HG02852 (cell line): Measurements from ENCODE around the gene CAPZB.

Experiments
- ATAC-seq: cut with Tn5 transposase; IDR thresholded peaks from one replicate; pipeline ENCODE4 v1.9.1; 2021; ENCODE audit warnings: mild to moderate bottlenecking, moderate library complexity; ENCODE audit not compliant: unreplicated experiment

The CAPZB gene

DNA sequence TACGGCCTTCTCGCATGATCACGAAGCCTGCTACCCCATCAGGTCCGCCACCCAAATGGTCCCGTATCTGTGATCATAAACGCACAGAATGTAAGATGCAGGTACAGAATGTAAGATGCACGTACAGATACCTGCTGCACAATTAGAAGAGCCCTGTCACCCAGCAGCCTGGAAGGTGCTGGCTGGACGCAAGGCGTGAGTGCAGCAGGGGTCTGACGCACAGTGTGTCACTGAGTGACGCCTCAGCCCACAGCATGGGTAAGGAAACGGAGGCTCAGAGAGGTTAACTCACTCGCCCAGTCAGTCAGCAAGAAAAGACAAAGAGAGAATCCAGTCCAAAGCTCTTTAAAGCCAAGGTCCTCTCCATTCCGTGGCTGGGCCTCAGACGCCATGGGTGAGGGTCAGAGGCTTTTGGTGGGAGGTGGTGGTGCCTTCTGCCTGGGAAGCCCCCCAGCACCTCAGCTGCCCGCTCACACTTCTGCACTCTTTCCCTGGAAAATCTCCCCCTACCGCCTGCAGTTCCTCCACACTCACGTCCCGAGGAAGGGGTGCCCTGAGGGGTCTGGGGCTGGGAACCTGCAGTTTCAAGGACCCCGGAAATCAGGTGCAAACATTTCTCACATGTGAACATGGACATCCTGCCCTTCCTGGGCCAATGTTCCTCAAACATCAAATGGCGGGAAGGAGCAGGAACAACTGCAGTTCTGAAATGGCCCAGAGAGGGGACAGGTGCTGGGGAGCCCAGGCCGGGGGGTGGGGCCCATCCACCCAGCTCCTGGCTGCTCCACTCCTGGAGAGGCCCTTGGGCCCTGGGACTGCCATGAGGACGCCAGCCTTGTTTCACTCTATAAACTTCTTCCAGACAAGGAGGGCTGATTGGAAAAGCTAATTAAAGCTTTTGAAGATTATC lies 113.9 kb downstream of the CAPZB start:
- ATAC-seq: no peak

DNA sequence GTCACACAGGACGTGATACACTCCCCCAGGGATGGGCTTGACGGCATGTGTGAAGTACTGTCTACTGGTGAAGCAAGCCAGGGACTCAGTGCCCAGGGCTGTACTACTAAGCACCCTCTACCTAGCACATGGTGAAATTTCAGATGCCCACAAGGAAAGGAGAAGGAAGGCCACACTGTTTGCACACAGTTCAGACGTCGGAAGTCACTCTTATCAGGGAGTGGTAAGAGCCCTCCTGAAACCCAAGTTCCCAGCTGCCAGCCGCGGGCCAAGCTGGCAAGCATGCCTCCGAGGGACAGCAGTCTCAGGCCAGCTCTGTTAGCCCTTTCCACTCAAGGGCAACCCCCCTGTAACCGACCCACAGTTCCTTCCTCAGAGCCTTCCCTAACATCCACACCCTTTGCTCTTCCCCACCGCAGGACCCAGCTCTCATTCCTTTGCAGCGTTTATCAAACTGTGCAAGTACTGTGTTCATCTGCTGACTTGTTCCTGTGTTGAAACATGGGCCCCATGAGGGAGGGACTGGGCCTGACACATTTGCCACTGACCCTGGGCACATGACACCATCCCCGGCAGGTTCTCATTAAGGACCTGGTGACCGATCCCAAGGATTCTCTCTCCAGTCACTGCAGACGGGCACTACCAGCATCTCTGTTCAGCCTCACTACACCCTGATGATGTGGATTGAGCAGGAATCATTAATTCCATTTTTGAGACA lies 114.7 kb downstream of the CAPZB start:
- ATAC-seq: no peak

DNA sequence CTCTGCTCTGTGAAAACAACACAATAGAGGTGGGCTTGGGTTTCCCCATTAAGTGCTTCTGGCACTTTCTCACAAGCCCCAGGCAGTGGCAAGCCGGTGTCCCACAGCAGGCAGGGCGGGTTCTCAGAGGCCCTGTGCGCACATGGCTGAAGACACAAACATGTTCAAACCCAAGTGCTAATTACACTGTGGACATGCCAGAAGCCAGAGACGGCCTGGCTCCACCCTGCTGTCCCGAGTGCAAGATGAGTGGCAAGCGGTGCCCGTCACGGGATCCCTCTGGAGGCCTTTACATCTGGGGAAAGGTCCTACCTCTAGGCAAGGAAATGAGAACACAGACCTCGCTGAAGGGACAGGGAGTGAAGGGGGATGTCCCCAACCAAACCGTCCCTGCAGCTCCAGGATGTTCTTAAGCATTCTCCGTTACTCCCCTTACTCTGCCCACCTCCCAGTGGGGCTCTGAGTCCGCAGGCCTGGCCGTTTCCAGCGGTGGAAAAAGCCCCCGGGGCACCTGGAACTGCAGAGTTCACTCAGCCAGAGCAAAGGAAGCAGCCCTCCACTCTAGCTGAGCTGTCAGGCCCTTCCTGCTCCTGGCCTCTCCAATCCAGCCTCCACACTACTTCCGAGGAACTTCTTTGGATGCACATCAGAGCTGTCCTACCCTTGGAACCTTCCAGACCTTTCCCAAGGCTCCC lies 115.8 kb downstream of the CAPZB start:
- ATAC-seq: no peak

DNA sequence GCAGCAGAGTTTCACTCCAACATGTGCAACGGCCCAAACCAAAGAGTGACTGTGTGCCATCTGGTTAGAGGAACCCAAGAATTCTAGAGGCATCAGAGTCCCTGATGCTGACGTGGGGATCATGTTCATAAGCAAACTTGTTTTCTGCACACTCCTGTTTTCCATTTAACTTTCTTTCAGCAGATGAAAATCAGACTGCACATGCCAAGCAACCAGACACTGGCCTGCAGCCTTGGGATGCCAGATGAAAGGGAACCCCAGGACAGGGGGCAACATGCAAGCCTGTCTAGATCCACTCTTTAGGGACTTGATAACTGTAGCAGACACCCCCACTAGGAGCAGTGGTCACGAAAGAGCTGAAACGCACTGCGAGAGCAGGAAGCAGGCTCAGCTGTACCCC lies 116.4 kb downstream of the CAPZB start:
- no peak for ATAC-seq

DNA sequence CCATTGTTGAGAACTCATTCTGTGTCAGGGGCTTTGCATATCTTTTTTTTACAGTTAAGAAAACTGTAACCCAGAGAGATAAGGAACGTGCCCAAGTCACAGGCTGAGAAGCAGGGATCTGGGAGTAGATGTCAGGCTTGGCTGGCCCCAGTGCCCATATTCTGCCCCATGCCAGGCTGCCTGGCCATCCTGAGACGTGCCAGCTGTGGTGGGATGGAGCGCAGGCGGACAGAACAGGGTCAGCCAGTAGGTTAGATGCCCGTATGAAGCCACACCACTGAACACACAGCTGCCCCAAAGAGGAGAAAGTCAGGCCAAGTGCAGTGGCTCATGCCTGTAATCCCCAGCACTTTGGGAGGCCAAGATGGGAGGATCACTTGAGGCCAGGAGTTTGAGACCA lies 117.3 kb downstream of the CAPZB start:
- no peak for ATAC-seq

DNA sequence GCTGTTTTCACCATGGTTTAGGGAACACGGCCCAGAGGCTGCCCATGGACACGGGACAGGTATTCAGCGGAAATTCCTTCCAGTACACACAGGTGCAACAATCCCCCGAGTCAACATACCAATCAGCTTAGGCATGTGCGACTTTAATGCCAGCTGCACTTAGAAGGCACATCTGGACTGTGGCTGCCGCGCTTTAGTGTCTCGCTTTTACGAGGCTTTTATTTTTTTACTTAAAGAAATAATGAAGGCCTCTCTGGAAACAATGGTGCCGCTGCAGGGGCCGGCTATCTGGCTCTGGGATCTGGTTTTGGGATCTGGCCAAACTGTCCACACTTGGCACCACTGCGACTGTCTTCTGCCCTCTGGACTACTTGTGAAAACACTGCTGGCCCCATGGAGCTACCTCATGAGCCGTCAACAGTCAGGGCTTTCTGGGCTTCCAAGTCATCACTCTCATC lies 117.7 kb downstream of the CAPZB start:
- no peak for ATAC-seq

DNA sequence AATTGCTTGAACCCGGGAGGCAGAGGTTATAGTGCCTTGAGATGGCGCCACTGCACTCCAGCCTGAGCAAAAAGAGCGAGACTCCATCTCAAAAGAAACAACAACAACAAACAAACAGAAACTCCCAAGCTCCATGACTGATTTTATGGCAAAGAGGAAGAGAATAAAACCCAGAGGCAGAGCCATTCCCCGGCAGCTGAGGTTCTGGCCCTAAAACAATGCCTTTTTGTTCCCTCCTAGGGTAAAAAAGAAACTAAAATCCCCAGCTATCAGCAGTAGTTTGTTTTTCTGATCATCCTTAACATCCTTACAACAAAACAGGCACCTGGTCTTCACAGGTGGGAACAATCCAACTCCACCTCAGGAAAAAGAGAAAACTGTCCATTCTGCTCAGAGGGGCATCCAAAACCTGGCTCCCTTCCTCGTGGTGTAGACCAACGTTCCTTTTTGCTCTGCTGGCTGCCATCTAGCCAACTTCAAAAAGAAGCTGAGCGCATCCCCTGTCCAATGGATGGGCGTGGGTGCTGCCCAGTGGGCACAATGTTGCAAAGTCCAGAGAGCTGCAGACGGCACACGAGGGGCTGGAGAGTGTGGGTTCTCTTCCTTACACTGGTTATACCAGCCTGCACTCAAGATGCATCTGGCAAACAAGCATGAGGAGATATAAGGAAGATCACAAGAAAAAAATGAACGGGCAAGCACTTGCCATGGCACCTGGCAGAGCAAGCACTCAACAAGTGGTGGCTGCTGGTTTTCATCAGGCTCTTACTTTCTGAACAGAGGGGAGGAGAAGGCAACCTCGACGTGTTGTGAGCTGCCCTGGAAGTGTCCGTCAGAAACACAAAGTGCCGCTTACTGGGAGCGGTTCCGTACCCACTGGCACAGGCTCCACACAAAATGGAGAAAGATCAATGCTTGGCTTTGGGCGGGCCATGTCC lies 118.5 kb downstream of the CAPZB start:
- no peak for ATAC-seq

DNA sequence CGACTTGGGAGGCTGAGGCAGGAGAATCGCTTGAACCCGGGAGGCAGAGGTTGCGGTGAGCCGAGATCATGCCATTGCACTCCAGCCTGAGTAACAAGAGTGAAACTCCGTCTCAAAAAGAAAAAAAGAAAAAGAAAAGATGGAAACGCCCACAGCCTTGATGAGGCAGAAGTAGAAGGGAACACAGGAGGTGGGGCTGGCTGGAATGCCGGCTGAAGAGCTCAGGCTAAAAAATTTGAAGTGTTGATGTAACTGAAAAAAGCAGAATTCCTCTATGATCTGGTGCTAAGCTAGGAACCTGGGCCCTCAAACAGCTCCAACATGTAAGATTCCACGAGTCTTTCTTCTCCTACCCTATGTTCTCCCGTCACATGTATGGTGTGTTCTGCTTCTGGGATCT lies 119.6 kb downstream of the CAPZB start:
- ATAC-seq: no peak

DNA sequence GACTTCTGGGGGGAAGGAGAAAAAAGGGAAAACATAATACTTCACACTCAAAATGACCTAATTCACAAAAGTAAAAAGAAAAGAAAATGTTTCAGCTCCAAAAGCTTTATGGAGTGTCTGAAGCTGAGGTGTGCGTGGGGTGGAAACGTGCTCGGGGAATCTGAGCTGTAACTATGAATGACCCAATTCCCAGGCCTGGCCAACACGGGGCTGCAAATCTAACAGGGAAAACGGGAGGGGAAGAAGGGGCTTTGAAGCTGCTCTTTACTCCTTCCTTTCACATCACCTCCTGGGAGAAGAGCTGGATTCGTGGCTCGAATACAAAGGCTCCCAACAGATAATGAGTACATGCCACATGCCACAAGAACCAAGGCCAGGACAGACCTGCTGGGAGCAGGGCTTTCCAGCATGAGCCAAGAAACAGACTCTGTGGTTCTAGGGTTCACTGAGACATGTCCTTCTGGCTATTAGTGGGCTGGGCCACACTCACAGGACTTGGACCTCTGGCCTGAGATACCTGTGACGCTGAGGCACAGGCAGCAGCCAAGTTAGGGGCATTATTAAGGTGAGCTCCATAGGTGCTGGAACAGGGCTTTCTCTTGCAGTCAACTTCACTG lies 121.7 kb downstream of the CAPZB start:
- ATAC-seq: no peak

DNA sequence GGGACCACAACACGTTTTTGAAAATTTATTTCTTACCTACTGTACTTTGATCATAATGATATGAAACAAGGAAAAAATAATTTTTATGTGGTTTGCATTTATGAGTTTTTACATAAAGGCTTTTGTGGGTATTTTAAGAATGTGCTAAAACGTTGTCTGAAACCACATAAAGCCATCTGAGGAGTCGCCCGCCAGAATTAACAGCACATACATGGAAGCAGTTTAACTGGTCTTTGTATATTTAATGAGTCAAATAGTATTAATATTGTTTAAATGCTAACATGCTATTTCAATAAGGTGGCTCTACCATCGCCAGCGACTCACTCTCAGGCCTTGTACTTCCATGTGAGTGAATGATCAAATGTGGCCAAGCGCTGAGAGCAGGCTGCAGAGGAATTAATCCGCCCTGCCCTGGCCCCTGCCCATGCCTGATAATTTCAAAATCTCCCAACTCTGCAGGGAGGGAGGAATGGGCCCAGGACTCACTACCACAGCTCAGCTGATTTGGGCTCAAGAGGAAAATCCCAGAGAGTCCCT lies 123.7 kb downstream of the CAPZB start:
- ATAC-seq: no peak

DNA sequence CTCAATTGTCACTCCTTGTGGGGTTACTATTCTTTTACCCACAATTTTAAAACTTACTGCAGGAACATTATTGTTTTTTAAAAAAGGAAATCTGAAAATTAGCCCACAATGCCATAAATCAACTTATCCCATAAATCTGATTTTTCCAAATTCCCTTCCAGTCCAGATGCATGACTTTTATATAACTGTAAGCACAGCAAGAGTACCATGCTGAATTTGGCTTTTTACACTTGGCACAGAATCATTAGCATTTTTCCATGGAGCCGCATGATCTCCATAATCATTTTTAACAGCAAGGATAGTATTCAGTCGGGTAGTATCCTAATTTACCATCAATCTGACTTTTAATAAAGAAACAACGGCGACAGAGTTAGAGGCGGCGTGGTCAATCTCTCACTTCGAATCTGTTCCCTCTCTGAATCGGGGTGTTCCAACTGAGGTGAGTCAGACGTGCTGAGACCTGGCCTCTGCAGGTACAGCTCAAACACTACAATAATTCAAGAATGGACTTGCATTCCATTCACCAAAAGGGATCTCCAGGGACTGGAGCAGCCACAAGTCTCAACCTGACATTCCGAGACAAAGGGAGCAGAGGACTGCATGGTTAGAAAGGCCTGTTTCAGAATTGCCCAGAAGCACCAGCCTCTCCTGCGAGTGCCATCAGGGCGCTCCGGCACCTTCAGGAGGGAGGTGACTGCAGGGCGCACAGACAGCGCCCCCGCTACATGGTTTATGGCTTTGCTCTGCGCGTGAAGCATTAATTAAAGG lies 124.3 kb downstream of the CAPZB start:
- no peak for ATAC-seq

DNA sequence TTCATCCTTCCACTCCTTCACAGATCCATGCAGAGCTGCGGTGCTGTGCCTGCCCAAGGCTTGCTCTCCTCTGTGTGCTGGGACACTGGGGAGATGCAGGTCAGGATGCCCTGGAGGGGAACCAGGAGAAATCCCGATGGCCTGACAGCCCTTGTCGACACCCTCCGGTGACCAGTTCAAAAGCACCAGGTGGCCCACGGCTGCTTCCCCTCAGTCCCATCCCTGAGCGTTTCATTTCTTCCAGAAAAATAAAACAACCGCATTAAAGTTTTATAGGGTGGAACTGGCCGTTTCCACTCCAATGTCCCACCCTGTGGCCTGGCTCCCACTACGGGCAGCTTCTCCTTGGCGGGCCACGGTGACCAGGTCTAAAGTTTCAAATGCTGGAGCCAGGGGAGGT lies 124.9 kb downstream of the CAPZB start:
- no peak for ATAC-seq

DNA sequence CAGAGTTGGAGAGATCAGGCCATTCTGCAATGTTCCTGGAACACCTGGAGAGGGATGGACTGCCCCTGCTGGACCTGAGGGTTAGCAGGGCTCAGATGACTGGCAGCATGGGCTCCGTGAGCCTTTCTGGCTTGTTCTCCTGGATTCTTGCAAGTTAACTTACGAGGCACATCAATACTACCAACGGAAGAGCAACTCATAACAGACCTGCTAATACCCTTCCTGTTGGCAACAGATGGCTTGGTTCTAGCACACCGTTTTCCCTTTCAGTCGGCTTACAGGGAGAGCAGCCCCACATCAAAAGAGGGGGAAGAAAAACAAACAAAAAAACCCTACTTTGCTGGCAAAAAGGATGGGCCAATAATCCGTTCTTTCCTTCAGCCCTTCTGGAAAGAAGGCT lies 125.3 kb downstream of the CAPZB start:
- ATAC-seq: no peak

DNA sequence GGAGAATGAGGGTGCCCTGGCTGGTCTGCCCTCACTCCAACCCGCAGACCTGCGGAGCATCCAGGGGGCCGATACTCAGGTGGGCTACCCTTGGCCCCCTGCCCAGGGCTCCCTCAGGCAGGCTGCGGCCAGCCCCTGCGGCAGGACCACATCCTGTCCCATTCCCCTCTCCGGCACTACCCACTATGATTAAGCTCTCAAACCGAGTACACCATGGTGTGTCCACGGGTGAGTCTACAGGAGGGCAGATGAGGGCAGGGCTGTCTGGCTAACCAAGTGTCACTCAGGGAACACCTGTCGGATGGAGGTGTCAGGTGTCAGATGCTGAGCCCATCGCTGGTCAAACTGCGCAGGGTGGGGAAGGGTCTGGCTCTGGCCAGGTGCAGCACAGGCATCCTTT lies 126.0 kb downstream of the CAPZB start:
- ATAC-seq: no peak

DNA sequence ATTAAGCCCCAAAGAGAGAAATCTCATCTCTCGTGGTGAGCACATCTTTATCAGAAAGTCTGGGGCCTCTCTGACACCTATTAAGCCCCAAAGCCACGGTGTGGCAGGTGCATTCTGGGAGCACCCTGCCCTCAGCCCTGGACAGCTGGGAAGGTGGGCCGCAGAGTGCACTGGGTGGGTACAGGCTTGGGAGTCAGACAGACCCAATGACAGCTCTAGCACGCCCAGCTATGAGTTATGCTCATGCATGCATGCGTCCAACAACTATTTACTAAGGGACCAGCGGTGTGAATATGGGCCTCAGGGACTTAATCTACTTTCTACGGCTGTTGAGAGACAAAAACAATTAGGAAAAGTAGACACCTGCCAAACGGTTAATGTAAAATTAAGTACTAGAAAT lies 126.6 kb downstream of the CAPZB start:
- ATAC-seq: no peak

DNA sequence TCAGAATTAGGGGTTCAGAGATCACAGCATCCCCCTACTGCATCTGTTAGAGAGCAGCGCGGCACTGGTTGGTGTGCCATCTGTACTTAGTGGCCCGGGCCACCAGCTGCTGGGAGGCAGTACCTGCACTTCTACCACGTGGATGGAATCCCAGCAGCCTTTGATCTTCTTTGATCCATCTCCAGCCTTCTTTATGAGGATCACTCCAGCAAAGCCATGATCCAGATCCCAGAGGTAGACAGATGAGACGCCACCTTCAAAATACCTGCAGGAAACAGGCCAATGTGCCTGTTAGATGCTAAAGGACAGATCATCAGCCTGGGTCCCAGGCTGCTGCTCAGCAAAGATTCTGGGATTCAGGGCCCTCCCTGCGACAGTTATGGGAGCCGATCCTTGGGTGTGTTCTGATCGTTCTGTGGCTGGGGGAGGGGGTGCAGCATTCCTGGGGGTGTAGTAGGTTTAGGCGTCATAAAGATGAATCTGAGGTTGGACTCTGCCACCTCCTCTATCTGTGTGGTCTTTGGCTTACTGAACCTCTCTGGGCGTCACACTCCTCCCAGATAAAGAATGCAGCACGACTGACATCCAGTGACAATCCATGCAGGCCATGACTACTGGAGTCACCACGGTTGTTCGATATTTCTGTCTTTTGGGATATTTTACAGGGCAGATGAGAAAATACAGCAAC lies 127.9 kb downstream of the CAPZB start:
- ATAC-seq: no peak

DNA sequence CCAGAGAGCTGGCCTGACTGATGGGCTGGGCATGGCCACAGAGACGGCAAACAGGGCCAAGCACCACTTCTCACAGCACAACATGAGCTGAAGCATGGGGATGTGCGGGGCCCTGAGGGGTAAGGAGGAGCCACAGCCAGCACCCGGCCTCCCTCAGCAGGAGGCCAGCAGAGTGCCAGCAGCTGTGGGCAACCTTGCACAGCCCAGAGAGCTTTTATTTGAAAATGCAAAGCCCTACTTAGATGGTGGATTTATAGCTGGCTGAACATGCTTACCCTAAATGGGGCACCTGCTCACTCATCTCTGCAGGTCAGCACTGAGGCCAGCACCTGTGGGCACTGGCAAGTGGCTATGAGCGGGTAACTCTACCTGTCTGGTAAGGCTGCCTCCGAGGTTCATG lies 129.1 kb downstream of the CAPZB start:
- ATAC-seq: no peak

DNA sequence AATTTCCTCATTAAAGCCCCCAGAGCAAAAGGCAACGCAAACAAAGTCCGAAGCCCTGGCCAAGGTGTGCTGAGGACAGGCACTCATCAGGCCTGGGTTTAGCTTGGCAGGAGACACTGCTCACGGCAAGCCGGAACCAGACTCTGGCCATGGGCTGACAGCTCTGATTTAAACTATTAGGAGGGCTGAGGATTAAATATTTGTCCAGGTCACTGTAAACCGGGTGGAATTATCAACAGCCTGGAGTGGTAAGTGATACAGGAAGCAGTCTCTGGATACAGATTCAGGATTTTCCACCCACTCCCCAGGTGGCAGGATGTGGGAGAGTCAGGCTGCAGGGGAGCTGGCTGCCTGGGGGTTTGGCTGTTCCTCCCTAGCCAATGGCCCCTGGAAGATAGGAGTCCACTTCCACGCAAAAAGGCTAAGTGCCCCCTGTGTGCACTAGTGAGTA lies 130.8 kb downstream of the CAPZB start:
- ATAC-seq: no peak
